Cortex of kidney (tissue), 1 donor: ENCODE data around the gene MARVELD2.

ENCODE experiments used
- DNase-seq: peaks from one replicate; lab custom pipeline; 2025; lab: John Stamatoyannopoulos, UW

The MARVELD2 gene

GRCh38 chr5:69492923-69493395 is 78.0 kb downstream of the MARVELD2 start:
- DNase-seq: no peak

DNA sequence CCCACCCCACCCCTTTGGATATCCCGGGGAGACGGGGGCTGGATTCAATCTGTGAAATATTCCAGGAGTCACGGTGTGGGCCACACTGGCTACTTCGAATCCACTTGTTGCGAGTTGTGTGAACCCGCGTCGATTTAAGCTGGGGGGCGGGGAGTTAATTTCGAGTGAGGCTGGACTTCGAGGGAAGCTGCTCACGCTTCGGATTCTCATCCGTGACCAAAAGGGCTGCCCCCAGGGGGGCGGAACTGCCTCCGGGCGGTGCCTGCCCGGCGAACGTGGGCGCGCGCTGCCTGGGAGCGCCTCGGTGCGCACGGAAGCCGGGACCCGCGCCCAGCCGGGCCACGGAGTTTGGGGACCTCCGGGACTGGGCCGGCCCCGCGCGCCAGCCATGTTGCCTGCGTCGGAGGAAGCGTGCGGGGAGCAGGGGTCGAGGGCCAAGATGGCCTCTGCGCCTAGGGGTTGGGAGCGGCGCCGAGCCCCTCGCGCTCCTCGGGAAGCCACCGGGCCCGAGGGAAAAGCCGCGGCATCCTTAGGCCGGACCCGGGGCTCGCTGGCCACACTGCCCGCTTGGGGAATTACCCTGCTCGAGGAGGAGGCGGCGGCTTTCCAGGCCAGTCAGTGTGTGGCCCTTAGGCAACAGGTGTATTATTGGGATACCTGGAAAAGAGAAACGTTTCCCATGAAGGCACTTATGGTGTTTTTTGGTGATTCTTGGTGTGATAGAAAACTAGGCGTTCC is 78.6 kb downstream of the MARVELD2 start:
- DNase-seq: no peak
